Trophoblast cell (in vitro differentiated cells and primary cell): ENCODE measurements around the gene NDUFC2.

Source experiments
- DNase-seq, 2 donors: peaks; one replicate each; pipeline ENCODE4 v3.0.0-alpha.2; 2016
- H2AFZ ChIP-seq: 2 replicates; pipeline ENCODE4 v1.6.1; 2013; ENCODE audit warnings: low read length, moderate library complexity, mild to moderate bottlenecking; ENCODE audit not compliant: insufficient read depth, poor library complexity
- H2AK5ac ChIP-seq: 2 replicates; pipeline ENCODE4 v1.6.1; 2013; ENCODE audit warnings: mild to moderate bottlenecking, low read length
- H2BK120ac ChIP-seq: 2 replicates; pipeline ENCODE4 v1.6.1; 2013; ENCODE audit warnings: low read length, mild to moderate bottlenecking, moderate library complexity; ENCODE audit not compliant: insufficient read depth, poor library complexity
- H2BK12ac ChIP-seq: 2 replicates; pipeline ENCODE4 v1.6.1; 2013; ENCODE audit warnings: mild to moderate bottlenecking, low read length, moderate library complexity
- H2BK5ac ChIP-seq: 2 replicates; pipeline ENCODE4 v1.6.1; 2013; ENCODE audit warnings: low read length, low read depth, moderate library complexity, mild to moderate bottlenecking; ENCODE audit not compliant: poor library complexity
- H3K14ac ChIP-seq: 2 replicates; pipeline ENCODE4 v1.6.1; 2013; ENCODE audit warnings: mild to moderate bottlenecking, low read length
- H3K18ac ChIP-seq: 2 replicates; pipeline ENCODE4 v1.6.1; 2013; ENCODE audit warnings: mild to moderate bottlenecking, low read length
- H3K23ac ChIP-seq: 2 replicates; pipeline ENCODE4 v1.6.1; 2013; ENCODE audit warnings: low read length
- H3K27ac ChIP-seq: 2 replicates; pipeline ENCODE4 v1.5.1; 2013; ENCODE audit warnings: low read depth, mild to moderate bottlenecking, inconsistent platforms, low read length, moderate library complexity
- H3K27me3 ChIP-seq: 2 replicates; pipeline ENCODE4 v1.6.1; 2013; ENCODE audit warnings: inconsistent platforms, mild to moderate bottlenecking, low read length, moderate library complexity; ENCODE audit not compliant: insufficient read depth
- H3K36me3 ChIP-seq, 2 experiments: 1 replicate in 1 of 2; 2 replicates in 1 of 2; pipeline ENCODE4 v1.6.1; 2013; ENCODE audit warnings: low read length in 2 of 2, mild to moderate bottlenecking in 2 of 2, moderate library complexity in 1 of 2; ENCODE audit not compliant: insufficient read depth in 2 of 2, control insufficient read depth in 1 of 2
- H3K4ac ChIP-seq: 2 replicates; pipeline ENCODE4 v1.6.1; 2013; ENCODE audit warnings: low read depth, mild to moderate bottlenecking, low read length, moderate library complexity
- H3K4me1 ChIP-seq, 2 experiments: 1 replicate in 1 of 2; 2 replicates in 1 of 2; pipeline ENCODE4 v1.6.1; 2013; ENCODE audit warnings: low read length in 2 of 2, mild to moderate bottlenecking in 2 of 2, moderate library complexity in 1 of 2; ENCODE audit not compliant: insufficient read depth in 2 of 2, control insufficient read depth in 1 of 2
- H3K4me2 ChIP-seq: 2 replicates; pipeline ENCODE4 v1.6.1; 2013; ENCODE audit warnings: inconsistent platforms, mild to moderate bottlenecking, low read length, moderate library complexity
- H3K4me3 ChIP-seq: 2 replicates; pipeline ENCODE4 v1.5.1; 2013; ENCODE audit warnings: mild to moderate bottlenecking, low read depth, low read length, inconsistent platforms
- H3K79me1 ChIP-seq: one replicate; pipeline ENCODE4 v1.6.1; 2013; ENCODE audit warnings: low read length
- H3K79me2 ChIP-seq: 2 replicates; pipeline ENCODE4 v1.6.1; 2013; ENCODE audit warnings: low read length, mild to moderate bottlenecking; ENCODE audit not compliant: control insufficient read depth, insufficient read depth, poor library complexity
- H3K9ac ChIP-seq: 2 replicates; pipeline ENCODE4 v1.6.1; 2013; ENCODE audit warnings: mild to moderate bottlenecking, low read length
- H3K9me3 ChIP-seq: 2 replicates; pipeline ENCODE4 v1.6.1; 2013; ENCODE audit warnings: low read depth, mild to moderate bottlenecking, control low read depth, inconsistent platforms, low read length; ENCODE audit not compliant: insufficient read depth
- H4K12ac ChIP-seq: 2 replicates; pipeline ENCODE4 v1.6.1; 2013; ENCODE audit warnings: low read depth, mild to moderate bottlenecking, low read length, moderate library complexity
- H4K8ac ChIP-seq: 2 replicates; pipeline ENCODE4 v1.6.1; 2013; ENCODE audit warnings: low read depth, mild to moderate bottlenecking, low read length, moderate library complexity
- H4K91ac ChIP-seq: one replicate; pipeline ENCODE4 v1.6.1; 2013; ENCODE audit warnings: low read depth, mild to moderate bottlenecking, low read length, moderate library complexity
- WGBS: extraction: QIAGEN DNeasy Blood & Tissue Kit; methylation state at CpG from one replicate; pipeline ENCODE4 v1.1.7; 2013; ENCODE audit warnings: missing lambda C conversion rate; ENCODE audit not compliant: insufficient read length, insufficient coverage; ENCODE audit errors: extremely low coverage; 5-methylcytosine and 5-hydroxymethylcytosine counted together

Gene NDUFC2

DNA sequence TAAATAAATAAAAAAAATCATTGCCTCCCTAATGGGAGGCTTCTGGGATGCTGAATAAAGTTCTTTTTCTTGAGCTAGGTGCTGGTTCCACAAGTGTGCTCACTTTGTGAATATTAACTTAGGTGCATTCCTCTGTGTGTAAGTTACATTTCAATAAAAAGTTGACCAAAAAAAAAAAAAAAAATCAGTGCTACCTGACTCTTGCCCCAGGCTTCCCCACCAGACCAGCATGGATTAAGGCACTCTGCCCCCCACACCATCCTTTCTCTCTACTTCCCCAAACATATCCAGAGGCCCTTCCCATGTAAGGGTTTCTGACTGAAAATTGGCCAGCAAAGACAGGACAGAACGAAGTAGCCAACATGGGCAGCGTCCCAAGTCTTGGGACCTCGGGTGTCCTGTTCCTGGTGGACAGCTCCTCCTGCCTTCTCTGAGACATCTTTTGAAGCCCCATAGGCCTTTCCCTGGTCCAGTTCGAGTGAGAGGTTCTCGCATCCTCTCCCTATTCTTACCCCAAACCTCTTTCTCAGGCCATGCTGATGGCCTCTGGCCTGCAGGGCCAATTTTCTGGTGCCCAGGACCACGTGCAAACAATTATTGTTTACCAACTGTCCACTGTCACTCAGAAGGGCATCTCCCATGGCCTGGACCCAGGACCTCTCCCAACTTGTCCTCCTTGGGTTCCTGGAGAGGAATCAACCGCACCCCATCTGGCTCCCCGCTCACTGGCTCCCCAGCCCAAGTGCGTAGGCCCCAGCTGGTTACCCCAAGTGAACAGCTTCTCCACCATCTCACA lies 41.6 kb downstream of the NDUFC2 start:
- Histone ChIP-seq H3K27ac (no peak overlapping the region), H2AK5ac (no peak overlapping the region), H2BK120ac (no peak overlapping the region), H4K91ac (peak overlapping the region; percentile 56), H3K9ac (no peak overlapping the region), H3K79me2 (no peaks in the 10 kb centered on the region), H3K79me1 (peaks cover 7% of the 10 kb centered on the region), H2AFZ (no peak overlapping the region), H4K8ac (no peak overlapping the region), H3K4ac (no peak overlapping the region), H2BK12ac (peak overlapping the region; percentile 33), H2BK5ac (no peak overlapping the region), H3K18ac (peak overlapping the region; percentile 5), H4K12ac (no peak overlapping the region), H3K4me2 (no peak overlapping the region), H3K4me3 (no peak overlapping the region), H3K4me1 (peaks cover 14 to 17% of the 10 kb centered on the region in 2 experiments), H3K9me3 (no peaks in the 10 kb centered on the region), H3K36me3 (no peaks in the 10 kb centered on the region), H3K23ac (no peak overlapping the region), H3K14ac (no peak overlapping the region), H3K27me3 (no peaks in the 10 kb centered on the region)
- DNase-seq: no peak
- no CpG with 5 or more reads among the region's 9 CpGs for WGBS

DNA sequence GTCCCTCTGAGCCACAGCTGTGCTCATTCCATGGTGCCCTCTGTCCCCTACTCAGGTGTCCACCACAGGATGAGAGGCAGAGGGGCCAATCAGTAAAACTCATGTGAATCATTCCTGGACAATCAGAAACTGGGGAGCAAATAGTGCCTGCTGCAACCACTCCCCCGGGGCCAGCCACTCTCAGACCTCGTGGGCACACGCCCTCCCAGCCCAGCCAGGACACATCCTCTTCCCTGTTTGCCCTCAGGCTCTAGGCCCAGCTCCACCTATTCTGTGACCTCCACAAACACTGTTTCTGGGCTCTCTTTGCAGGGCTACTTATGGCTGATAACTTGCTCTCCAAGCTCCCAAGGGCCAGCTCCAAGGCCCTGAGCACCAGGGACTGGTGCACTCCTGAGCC lies 42.6 kb downstream of the NDUFC2 start:
- H3K27me3 ChIP-seq: no peaks in the 10 kb centered on the region
- H3K14ac ChIP-seq: peak overlapping the region; percentile 5
- no peak overlapping the region for H3K23ac ChIP-seq
- H2AK5ac ChIP-seq: peak overlapping the region; percentile 84
- no peak overlapping the region for H3K4me3 ChIP-seq
- no peak overlapping the region for H3K18ac ChIP-seq
- H2BK12ac ChIP-seq: peak overlapping the region; percentile 27
- peaks cover 9% of the 10 kb centered on the region for H3K79me1 ChIP-seq
- peak overlapping the region; percentile 74 for H2BK120ac ChIP-seq
- H3K9ac ChIP-seq: no peak overlapping the region
- H3K36me3 ChIP-seq: no peaks in the 10 kb centered on the region
- no peak overlapping the region for H3K27ac ChIP-seq
- peak overlapping the region; percentile 29 for H2BK5ac ChIP-seq
- peak overlapping the region; percentile 11 for H4K8ac ChIP-seq
- no peaks in the 10 kb centered on the region for H3K9me3 ChIP-seq
- peaks cover 15 to 21% of the 10 kb centered on the region in 2 experiments for H3K4me1 ChIP-seq
- H4K91ac ChIP-seq: peak overlapping the region; percentile 15
- DNase-seq: no peak
- no peaks in the 10 kb centered on the region for H3K79me2 ChIP-seq
- H2AFZ ChIP-seq: no peak overlapping the region
- H3K4me2 ChIP-seq: no peak overlapping the region
- no peak overlapping the region for H3K4ac ChIP-seq
- WGBS: no CpG with 5 or more reads among the region's 3 CpGs
- no peak overlapping the region for H4K12ac ChIP-seq

DNA sequence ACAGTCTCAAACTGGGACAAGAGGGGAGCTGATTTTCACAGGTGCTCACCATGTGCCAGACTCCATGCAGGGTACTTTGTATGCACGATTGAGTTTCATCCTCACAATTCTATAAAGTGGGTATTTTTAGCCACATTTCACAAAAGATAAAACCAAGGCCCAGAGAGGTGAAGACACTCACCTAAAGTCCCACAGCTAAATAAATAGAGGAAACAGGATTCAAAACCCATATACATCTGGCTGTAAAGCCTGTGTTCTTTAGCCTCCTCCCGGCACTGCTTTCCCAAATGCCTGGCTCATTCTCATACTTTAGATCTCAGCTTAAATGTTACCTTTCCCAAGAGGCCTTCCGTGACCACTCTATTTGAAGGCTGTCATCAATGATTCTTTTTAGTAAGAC lies 43.3 kb downstream of the NDUFC2 start:
- H3K4me3 ChIP-seq: no peak overlapping the region
- H2BK120ac ChIP-seq: no peak overlapping the region
- no peak overlapping the region for H3K27ac ChIP-seq
- no peak overlapping the region for H4K8ac ChIP-seq
- H2BK5ac ChIP-seq: no peak overlapping the region
- WGBS: no CpG with 5 or more reads among the region's 3 CpGs
- no peak overlapping the region for H3K9ac ChIP-seq
- DNase-seq: no peak
- H4K12ac ChIP-seq: no peak overlapping the region
- no peak overlapping the region for H4K91ac ChIP-seq
- H2BK12ac ChIP-seq: no peak overlapping the region
- H3K9me3 ChIP-seq: no peaks in the 10 kb centered on the region
- H3K27me3 ChIP-seq: no peaks in the 10 kb centered on the region
- H3K79me1 ChIP-seq: peaks cover 14% of the 10 kb centered on the region
- H3K36me3 ChIP-seq: no peaks in the 10 kb centered on the region
- no peak overlapping the region for H2AFZ ChIP-seq
- H3K4me1 ChIP-seq: peaks cover 21 to 26% of the 10 kb centered on the region in 2 experiments
- no peak overlapping the region for H2AK5ac ChIP-seq
- no peak overlapping the region for H3K23ac ChIP-seq
- H3K4me2 ChIP-seq: no peak overlapping the region
- no peak overlapping the region for H3K14ac ChIP-seq
- H3K18ac ChIP-seq: no peak overlapping the region
- H3K79me2 ChIP-seq: no peaks in the 10 kb centered on the region
- no peak overlapping the region for H3K4ac ChIP-seq

DNA sequence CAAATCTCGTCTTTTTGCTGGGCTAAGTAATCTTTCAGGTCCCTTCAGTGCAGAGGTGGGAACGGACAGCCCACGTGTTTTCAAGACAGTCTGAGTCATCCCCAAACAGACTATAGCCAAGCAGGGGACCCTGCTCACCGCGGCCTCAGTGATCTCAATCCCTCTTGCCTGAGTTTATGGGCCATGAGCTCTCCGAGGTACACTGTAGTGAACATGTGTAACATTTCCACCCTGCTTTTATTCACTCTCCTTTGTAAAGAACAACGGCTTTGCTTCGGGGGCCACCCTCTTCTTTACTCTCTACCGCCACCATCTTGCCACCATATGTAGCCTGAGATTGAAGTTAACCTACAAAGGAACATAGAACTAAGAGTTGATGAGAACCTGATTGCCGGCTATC lies 45.0 kb downstream of the NDUFC2 start:
- Histone ChIP-seq H3K14ac (no peak overlapping the region), H4K12ac (no peak overlapping the region), H3K9ac (no peak overlapping the region), H2BK12ac (no peak overlapping the region), H3K4me1 (peaks cover 18 to 26% of the 10 kb centered on the region in 2 experiments), H3K4me3 (no peak overlapping the region), H3K4me2 (no peak overlapping the region), H3K79me1 (peaks cover 16% of the 10 kb centered on the region), H3K27ac (no peak overlapping the region), H3K36me3 (no peaks in the 10 kb centered on the region), H3K18ac (no peak overlapping the region), H2BK120ac (no peak overlapping the region), H3K4ac (no peak overlapping the region), H2BK5ac (no peak overlapping the region), H4K91ac (peak overlapping the region; percentile 4), H3K23ac (no peak overlapping the region), H3K9me3 (no peaks in the 10 kb centered on the region), H3K79me2 (peaks cover 3% of the 10 kb centered on the region), H2AK5ac (no peak overlapping the region), H4K8ac (no peak overlapping the region), H3K27me3 (no peaks in the 10 kb centered on the region), H2AFZ (no peak overlapping the region)
- no CpG with 5 or more reads among the region's 10 CpGs for WGBS
- DNase-seq: no peak
